Neuronal stem cell (in vitro differentiated cells): Measurements from ENCODE around the gene PRKCB. TPM values are rescaled to one million over a fixed set of nuclear protein-coding genes. Genes with fewer than 3 reads are reported as not detected.

Experiments used
- DNase-seq: peaks from one replicate; pipeline ENCODE4 v3.0.0-alpha.2; 2013; ENCODE audit warnings: low spot score
- H2AFZ ChIP-seq: one replicate; pipeline ENCODE4 v1.6.1; 2013; ENCODE audit warnings: mild to moderate bottlenecking, low read length, inconsistent platforms
- H2AK5ac ChIP-seq: 2 replicates; pipeline ENCODE4 v1.6.1; 2013; ENCODE audit warnings: low read depth, mild to moderate bottlenecking, inconsistent platforms, low read length, moderate library complexity, mixed read lengths
- H2BK120ac ChIP-seq: 2 replicates; pipeline ENCODE4 v1.6.1; 2013; ENCODE audit warnings: low read depth, mild to moderate bottlenecking, inconsistent platforms, low read length, moderate library complexity, mixed read lengths
- H2BK12ac ChIP-seq: one replicate; pipeline ENCODE4 v1.6.1; 2013; ENCODE audit warnings: low read length, inconsistent platforms
- H2BK15ac ChIP-seq: 2 replicates; pipeline ENCODE4 v1.6.1; 2013; ENCODE audit warnings: mild to moderate bottlenecking, low read length, inconsistent platforms, mixed read lengths
- H2BK5ac ChIP-seq: one replicate; pipeline ENCODE4 v1.6.1; 2013; ENCODE audit warnings: inconsistent platforms, mild to moderate bottlenecking, low read length, moderate library complexity
- H3K14ac ChIP-seq: one replicate; pipeline ENCODE4 v1.6.1; 2013; ENCODE audit warnings: low read length, inconsistent platforms
- H3K18ac ChIP-seq: 2 replicates; pipeline ENCODE4 v1.6.1; 2013; ENCODE audit warnings: low read length, inconsistent platforms
- H3K23ac ChIP-seq: 2 replicates; pipeline ENCODE4 v1.6.1; 2013; ENCODE audit warnings: low read depth, mild to moderate bottlenecking, mixed read lengths, low read length, inconsistent platforms; ENCODE audit not compliant: poor library complexity
- H3K27ac ChIP-seq: replicated peaks from 3 replicates; pipeline ENCODE4 v1.5.1; 2013; ENCODE audit warnings: low read length, inconsistent platforms
- H3K27me3 ChIP-seq, 3 experiments: 2 replicates each; pipeline ENCODE4 v1.6.1; 2013; ENCODE audit warnings: low read length in 3 of 3, mild to moderate bottlenecking in 2 of 3, inconsistent platforms in 1 of 3, low read depth in 1 of 3, mixed read lengths in 1 of 3, moderate library complexity in 1 of 3; ENCODE audit not compliant: control insufficient read depth in 3 of 3, insufficient read depth in 3 of 3
- H3K36me3 ChIP-seq, 2 donors: replicated peaks in 1 of 2; 2 replicates each; pipeline ENCODE4 v1.6.1; 2013; ENCODE audit warnings: low read length in 2 of 2; ENCODE audit not compliant: control insufficient read depth in 2 of 2, insufficient read depth in 2 of 2
- H3K4ac ChIP-seq: 2 replicates; pipeline ENCODE4 v1.6.1; 2013; ENCODE audit warnings: inconsistent platforms, mild to moderate bottlenecking, low read length, moderate library complexity
- H3K4me1 ChIP-seq, 2 donors: 1 replicate in 1 of 2; 2 replicates in 1 of 2; pipeline ENCODE4 v1.6.1; 2013; ENCODE audit warnings: low read length in 2 of 2, low read depth in 1 of 2; ENCODE audit not compliant: control insufficient read depth in 2 of 2, insufficient read depth in 1 of 2
- H3K4me2 ChIP-seq: one replicate; pipeline ENCODE4 v1.6.1; 2013; ENCODE audit warnings: mild to moderate bottlenecking, low read length, inconsistent platforms; ENCODE audit not compliant: insufficient read depth, poor library complexity, severe bottlenecking
- H3K4me3 ChIP-seq, 2 donors: 2 replicates each; pipeline ENCODE4 v1.5.1; 2013; ENCODE audit warnings: low read length in 2 of 2, mild to moderate bottlenecking in 2 of 2, inconsistent platforms in 1 of 2, moderate library complexity in 1 of 2
- H3K79me1 ChIP-seq: one replicate; pipeline ENCODE4 v1.6.1; 2013; ENCODE audit warnings: low read depth, mild to moderate bottlenecking, inconsistent platforms, low read length, moderate library complexity
- H3K9ac ChIP-seq: one replicate; pipeline ENCODE4 v1.6.1; 2013; ENCODE audit warnings: mild to moderate bottlenecking, low read depth, low read length, inconsistent platforms; ENCODE audit not compliant: poor library complexity
- H3K9me3 ChIP-seq, 2 donors: replicated peaks in 1 of 2; 2 replicates each; pipeline versions ENCODE3 to v1.6.1; 2013; ENCODE audit warnings: low read length in 2 of 2, mild to moderate bottlenecking in 2 of 2, inconsistent platforms in 1 of 2, low read depth in 1 of 2, mixed read lengths in 1 of 2, moderate library complexity in 1 of 2; ENCODE audit not compliant: control insufficient read depth in 2 of 2, insufficient read depth in 1 of 2
- H4K8ac ChIP-seq: one replicate; pipeline ENCODE4 v1.6.1; 2013; ENCODE audit warnings: low read depth, mild to moderate bottlenecking, inconsistent platforms, low read length, moderate library complexity
- H4K91ac ChIP-seq: one replicate; pipeline ENCODE4 v1.6.1; 2013; ENCODE audit warnings: low read length, low read depth, mild to moderate bottlenecking, inconsistent platforms; ENCODE audit not compliant: poor library complexity
- WGBS, 2 donors: extraction: QIAGEN DNeasy Blood & Tissue Kit; methylation state at CpG; one replicate each; pipeline ENCODE4 v1.1.7; 2013; ENCODE audit warnings: missing lambda C conversion rate in 2 of 2, mixed read lengths in 1 of 2; ENCODE audit not compliant: insufficient read length in 2 of 2, insufficient replicate concordance in 1 of 2; ENCODE audit errors: extremely low coverage in 2 of 2; 5-methylcytosine and 5-hydroxymethylcytosine counted together
- polyA plus RNA-seq, 2 experiments: library from polyadenylated mRNA; stranded (reverse); fragments of 200-250 nt; gene quantifications; one replicate each; pipeline ENCODE4 v1.2.3, GENCODE V29; 2013

The PRKCB gene
- polyA plus RNA-seq (2013, experiment 1 of 2) = 2.7 TPM
- polyA plus RNA-seq (2013, experiment 2 of 2) = 2.8 TPM

DNA sequence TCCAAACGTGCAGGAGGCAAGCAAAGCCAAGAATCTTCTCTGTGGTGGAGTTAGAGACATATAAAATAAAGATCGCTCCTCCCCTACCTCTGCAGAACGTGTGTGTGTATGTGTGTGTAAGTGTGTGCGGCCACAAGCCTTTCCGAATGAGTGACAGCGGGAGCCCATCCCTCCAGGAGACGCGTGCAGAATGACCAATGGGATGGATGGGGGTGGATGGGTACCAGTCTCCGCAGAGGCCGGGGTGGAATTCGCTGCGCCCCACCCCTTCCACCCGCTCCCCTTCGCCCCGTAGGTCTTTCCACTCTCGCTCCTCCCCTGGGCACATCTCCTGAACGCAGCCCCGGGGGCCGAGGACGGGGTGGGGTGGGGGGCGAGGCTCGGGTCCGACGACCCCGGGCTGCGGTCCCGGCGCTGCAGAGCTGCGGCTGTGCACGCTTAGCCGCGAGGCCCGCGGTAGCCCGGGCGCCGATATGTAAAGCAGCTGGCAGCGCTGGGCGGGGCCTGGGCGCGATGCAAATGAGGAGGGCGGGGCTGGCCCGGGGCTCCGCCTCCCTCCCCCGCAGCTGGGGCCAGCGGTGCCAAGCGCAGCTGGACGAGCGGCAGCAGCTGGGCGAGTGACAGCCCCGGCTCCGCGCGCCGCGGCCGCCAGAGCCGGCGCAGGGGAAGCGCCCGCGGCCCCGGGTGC lies at the start of gene PRKCB:
Gene PRKCB, plus strand, starts transcription at position 594 of the 688 bp plus-strand sequence.
- Histone ChIP-seq H3K36me3 (no peaks in the 10 kb centered on the region), H3K9ac (peak within 1 kb of the TSS; percentile 51), H3K14ac (no peak within 1 kb of the TSS), H3K18ac (peak within 1 kb of the TSS; percentile 84), H3K4me2 (peak within 1 kb of the TSS; percentile 93), H3K9me3 (no peaks in the 10 kb centered on the region), H3K79me1 (no peaks in the 10 kb centered on the region), H2BK120ac (no peak within 1 kb of the TSS), H2BK12ac (no peak within 1 kb of the TSS), H2AFZ (peak within 1 kb of the TSS; percentile 85), H4K91ac (no peak within 1 kb of the TSS), H3K4me3 (peak within 1 kb of the TSS; percentile 33 to 88), H3K23ac (peak within 1 kb of the TSS; percentile 49), H3K27ac (no peak within 1 kb of the TSS), H2AK5ac (no peak within 1 kb of the TSS), H3K4ac (no peak within 1 kb of the TSS), H3K4me1 (peaks cover 2 to 4% of the 10 kb centered on the region in 2 donors), H2BK5ac (no peak within 1 kb of the TSS), H4K8ac (no peak within 1 kb of the TSS), H2BK15ac (no peak within 1 kb of the TSS), H3K27me3 (peaks cover 6 to 60% (median 22%) of the 10 kb centered on the region in 3 experiments)
- peak; percentile 90 for DNase-seq
- no CpG with 5 or more reads among the region's 63 CpGs for WGBS, 2 donors

DNA sequence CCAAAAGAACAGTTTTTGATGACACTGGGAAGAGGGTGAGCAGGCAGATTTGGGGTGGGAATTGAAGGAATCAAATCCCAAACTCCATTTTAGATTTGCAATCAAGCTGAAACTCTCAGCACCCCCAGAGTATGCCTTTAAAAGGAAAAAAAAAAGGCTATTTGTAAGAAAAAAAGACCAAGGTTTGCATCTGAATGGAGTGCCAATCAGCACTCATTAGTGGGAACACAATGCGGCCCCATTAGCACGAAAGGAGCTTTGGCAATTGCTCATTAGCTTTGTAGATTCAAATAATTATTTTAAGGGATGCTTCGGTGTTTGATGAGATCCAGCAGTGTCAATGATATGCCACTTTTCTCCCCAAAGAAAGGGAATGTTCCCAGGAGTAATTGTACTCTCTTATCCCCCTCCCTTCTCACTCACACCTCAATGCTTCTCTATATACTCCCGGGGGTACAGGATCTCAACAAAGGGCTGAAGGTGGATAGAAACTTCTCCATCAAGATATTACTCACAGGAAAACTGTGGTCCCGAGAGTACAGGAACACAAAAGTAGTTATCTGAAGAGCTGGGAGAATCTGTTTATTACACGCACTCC lies 48.7 kb upstream of the PRKCB start:
- Histone ChIP-seq H3K4ac (no peak overlapping the region), H4K8ac (no peak overlapping the region), H3K9me3 (no peaks in the 10 kb centered on the region), H3K4me2 (peak overlapping the region; percentile 29), H3K4me3 (no peak overlapping the region), H3K18ac (no peak overlapping the region), H3K79me1 (no peaks in the 10 kb centered on the region), H3K27ac (no peak overlapping the region), H4K91ac (no peak overlapping the region), H3K4me1 (peaks cover 0 to 4% of the 10 kb centered on the region in 2 donors), H2BK5ac (no peak overlapping the region), H3K14ac (no peak overlapping the region), H2AK5ac (no peak overlapping the region), H2BK120ac (no peak overlapping the region), H2AFZ (no peak overlapping the region), H3K9ac (no peak overlapping the region), H2BK12ac (no peak overlapping the region), H3K27me3 (peaks cover 0 to 2% (median 0%) of the 10 kb centered on the region in 3 experiments), H3K36me3 (no peaks in the 10 kb centered on the region), H3K23ac (no peak overlapping the region), H2BK15ac (no peak overlapping the region)
- WGBS, 2 donors = no CpG with 5 or more reads among the region's 6 CpGs
- no peak for DNase-seq

DNA sequence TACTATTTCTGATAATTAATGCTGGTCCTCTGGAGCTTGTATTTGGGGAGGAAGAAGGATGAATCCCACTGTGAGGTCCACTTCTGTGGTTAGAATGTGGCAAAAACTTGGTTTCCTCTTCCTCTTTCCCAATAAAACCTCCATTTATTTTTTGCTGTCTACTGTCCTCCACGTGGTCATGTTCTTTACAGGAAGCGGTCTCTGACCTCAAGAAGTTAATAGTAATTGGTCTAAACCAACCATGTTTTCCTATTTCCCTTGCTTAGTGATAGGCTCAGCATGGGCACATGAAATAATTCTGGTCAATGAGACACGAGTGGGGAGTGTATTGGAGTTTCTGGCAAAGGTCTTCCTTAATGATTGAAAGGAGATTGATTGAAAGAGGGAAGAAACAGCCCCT lies 47.1 kb upstream of the PRKCB start:
- no CpG with 5 or more reads among the region's 3 CpGs for WGBS, 2 donors
- H2BK15ac ChIP-seq = no peak overlapping the region
- H2AFZ ChIP-seq = no peak overlapping the region
- H3K27ac ChIP-seq = no peak overlapping the region
- no peak for DNase-seq
- no peak overlapping the region for H3K4ac ChIP-seq
- H3K79me1 ChIP-seq = no peaks in the 10 kb centered on the region
- no peak overlapping the region for H2BK5ac ChIP-seq
- H3K4me2 ChIP-seq = no peak overlapping the region
- H3K4me3 ChIP-seq = no peak overlapping the region
- H3K9me3 ChIP-seq = no peaks in the 10 kb centered on the region
- no peak overlapping the region for H2BK12ac ChIP-seq
- H4K91ac ChIP-seq = no peak overlapping the region
- no peak overlapping the region for H4K8ac ChIP-seq
- no peak overlapping the region for H2AK5ac ChIP-seq
- H3K23ac ChIP-seq = no peak overlapping the region
- H3K4me1 ChIP-seq = peaks cover 0 to 4% of the 10 kb centered on the region in 2 donors
- no peak overlapping the region for H3K18ac ChIP-seq
- H3K36me3 ChIP-seq = no peaks in the 10 kb centered on the region
- H3K9ac ChIP-seq = no peak overlapping the region
- H3K27me3 ChIP-seq = peaks cover 0 to 2% (median 0%) of the 10 kb centered on the region in 3 experiments
- H2BK120ac ChIP-seq = no peak overlapping the region
- no peak overlapping the region for H3K14ac ChIP-seq

DNA sequence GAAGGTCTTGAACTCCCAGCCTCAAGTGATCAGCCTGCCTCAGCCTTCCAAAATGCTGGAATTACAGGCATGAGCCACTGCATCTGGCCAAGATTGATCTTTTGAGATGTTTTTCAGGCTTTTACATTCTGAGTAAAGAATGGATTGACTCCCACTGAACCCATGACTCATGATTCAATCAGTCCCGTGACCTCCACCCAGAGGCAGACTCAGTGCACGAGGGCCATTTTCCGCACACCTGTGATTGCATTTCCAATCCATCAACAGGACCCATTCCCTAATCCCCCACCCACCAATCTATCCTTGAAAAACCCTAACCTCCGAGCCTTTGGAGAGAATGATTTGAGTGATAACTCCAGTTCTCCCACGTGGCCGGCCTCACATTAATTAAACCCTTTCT lies 40.4 kb upstream of the PRKCB start:
- Histone ChIP-seq H3K27ac (no peak overlapping the region), H2BK15ac (no peak overlapping the region), H2AK5ac (no peak overlapping the region), H2AFZ (no peak overlapping the region), H3K4ac (no peak overlapping the region), H3K9me3 (no peaks in the 10 kb centered on the region), H3K4me1 (no peaks in the 10 kb centered on the region), H2BK5ac (no peak overlapping the region), H3K36me3 (no peaks in the 10 kb centered on the region), H3K18ac (no peak overlapping the region), H3K14ac (no peak overlapping the region), H4K8ac (no peak overlapping the region), H3K4me2 (no peak overlapping the region), H4K91ac (no peak overlapping the region), H3K27me3 (no peaks in the 10 kb centered on the region), H3K23ac (no peak overlapping the region), H3K4me3 (no peak overlapping the region), H3K79me1 (no peaks in the 10 kb centered on the region), H2BK12ac (no peak overlapping the region), H3K9ac (no peak overlapping the region), H2BK120ac (no peak overlapping the region)
- DNase-seq = no peak
- WGBS, 2 donors = no CpG with 5 or more reads among the region's 6 CpGs
